A673 (cell line): Measurements from ENCODE around the gene PF4V1. TPM values are rescaled to one million over a fixed set of nuclear protein-coding genes. Genes with fewer than 3 reads are reported as not detected.

Experiments used
- Bru-seq: library from RNA; stranded (reverse); fragments of 400-500 nt; gene quantifications from one replicate; lab custom pipeline; 2021; lab: Mats Ljungman, UMichigan
- BruChase-seq, 2 experiments: library from RNA; stranded (reverse); fragments of 400-500 nt; gene quantifications; one replicate each; lab custom pipeline; 2021; lab: Mats Ljungman, UMichigan
- BruUV-seq: library from RNA; stranded (reverse); fragments of 400-500 nt; replicated peaks from 2 replicates; lab custom pipeline; 2021; lab: Mats Ljungman, UMichigan
- CTCF ChIA-PET: fragments of 300-600 bp; sonication (Branson Sonifier 250); formaldehyde crosslinking; loops from one replicate; lab custom pipeline; 2022; ENCODE audit warnings: antibody characterized with exemption; lab: Charles Lee
- POLR2A ChIA-PET: fragments of 300-600 bp; sonication (Branson Sonifier 250); formaldehyde crosslinking; loops from one replicate; lab custom pipeline; 2022; ENCODE audit warnings: antibody characterized with exemption; ENCODE audit not compliant: low non-redundant PET; lab: Charles Lee
- DNase-seq: peaks from one replicate; pipeline ENCODE4 v3.0.0-alpha.2; 2015; ENCODE audit warnings: low spot score
- H3K27ac ChIP-seq: fragments of 200-600 bp; sonication (generic); 2 replicates; pipeline ENCODE4 v1.5.1; 2016; ENCODE audit warnings: mixed run types, low read depth, mild to moderate bottlenecking, mixed read lengths, antibody characterized with exemption, low read length; ENCODE audit not compliant: poor library complexity, severe bottlenecking
- H3K27me3 ChIP-seq: fragments of 200-600 bp; sonication (generic); replicated peaks from 2 replicates; pipeline ENCODE4 v1.6.1; 2017; ENCODE audit warnings: mixed run types, low read depth, mild to moderate bottlenecking, mixed read lengths, antibody characterized with exemption, low read length; ENCODE audit not compliant: insufficient read depth, poor library complexity
- H3K36me3 ChIP-seq: fragments of 200-600 bp; sonication (generic); 2 replicates; pipeline ENCODE4 v1.6.1; 2016; ENCODE audit warnings: mixed run types, mild to moderate bottlenecking, mixed read lengths, antibody characterized with exemption, low read length; ENCODE audit not compliant: insufficient read depth, poor library complexity, severe bottlenecking
- H3K4me1 ChIP-seq: fragments of 200-600 bp; sonication (generic); 2 replicates; pipeline ENCODE4 v1.6.1; 2017; ENCODE audit warnings: mixed run types, mild to moderate bottlenecking, mixed read lengths, antibody characterized with exemption, low read length; ENCODE audit not compliant: insufficient read depth, poor library complexity, severe bottlenecking
- H3K4me3 ChIP-seq: fragments of 200-600 bp; sonication (generic); 2 replicates; pipeline ENCODE4 v1.5.1; 2016; ENCODE audit warnings: low read depth, mixed run types, mild to moderate bottlenecking, mixed read lengths, low read length; ENCODE audit not compliant: poor library complexity, severe bottlenecking
- H3K9me3 ChIP-seq: fragments of 200-600 bp; sonication (generic); 2 replicates; pipeline ENCODE4 v1.6.1; 2016; ENCODE audit warnings: mixed run types, low read depth, mild to moderate bottlenecking, mixed read lengths, antibody characterized with exemption, low read length; ENCODE audit not compliant: poor library complexity, severe bottlenecking
- CTCF ChIP-seq: fragments of 300-800, 200-600 bp; sonication (generic); conservative IDR thresholded peaks from 2 replicates; pipeline ENCODE4 v1.5.1; 2017; ENCODE audit warnings: low read depth, mild to moderate bottlenecking, antibody characterized with exemption, low read length, moderate library complexity, mixed read lengths
- EZH2 ChIP-seq: fragments of 200-600 bp; sonication (generic); IDR thresholded peaks from 2 replicates; pipeline ENCODE4 v1.6.1; 2017; ENCODE audit warnings: borderline replicate concordance, low read depth, mild to moderate bottlenecking, mixed read lengths, antibody characterized with exemption, low read length; ENCODE audit not compliant: poor library complexity, severe bottlenecking
- intact Hi-C: fragments of 100-400 bp; cut with micrococcal nuclease; formaldehyde crosslinking; loops from one replicate; pipeline ENCODE4 v1.10.0; 2022; ENCODE audit not compliant: unreplicated experiment
- long read RNA-seq: library from polyadenylated mRNA; stranded (forward); transcript quantifications from one replicate; pipeline ENCODE4 v2.0.0, GENCODE V29; 2022
- total RNA-seq: library from RNA; stranded (reverse); gene quantifications from 2 replicates; pipeline ENCODE4 v1.2.3, GENCODE V29; 2021

The PF4V1 gene
- total RNA-seq (not detected in 2 replicates), Bru-seq, nascent RNA (not detected), BruChase-seq, experiment 1, labeled RNA remaining after a 2-hour chase (not detected), BruChase-seq, experiment 2, labeled RNA remaining after a 6-hour chase (not detected)
- long read RNA-seq: 0 reads

GRCh38 chr4:73853246-73853704 lies at the start of gene PF4V1:
TSS of gene PF4V1 (plus strand) at chr4:73853296. CDS start at chr4:73853363, 67 bp downstream.
- CTCF ChIA-PET: no interaction called here
- Histone ChIP-seq H3K4me3 (no peak within 1 kb of the TSS), H3K27me3 (no peaks in the 10 kb centered on the region), H3K4me1 (no peaks in the 10 kb centered on the region), H3K9me3 (no peaks in the 10 kb centered on the region), H3K36me3 (no peaks in the 10 kb centered on the region), H3K27ac (no peak within 1 kb of the TSS)
- POLR2A ChIA-PET: no interaction called here
- 0 out of 2 replicates have a peak, but pooled peaks have one; percentile 19 for TF ChIP-seq CTCF
- TF ChIP-seq EZH2: no peak
- intact Hi-C loops: no loop called here
- BruUV-seq: no TSS peak
- DNase-seq: no peak

- ChIA-PET CTCF (no interaction called here), POLR2A (no interaction called here)
- no TSS peak for BruUV-seq
- H3K4me3 ChIP-seq: no peak overlapping the region
- H3K36me3 ChIP-seq: no peaks in the 10 kb centered on the region
- no peaks in the 10 kb centered on the region for H3K9me3 ChIP-seq
- intact Hi-C loops: no loop called here
- no peaks in the 10 kb centered on the region for H3K27me3 ChIP-seq
- no peak overlapping the region for H3K27ac ChIP-seq
- H3K4me1 ChIP-seq: no peaks in the 10 kb centered on the region
- no peak for DNase-seq
- TF ChIP-seq CTCF (no peak), EZH2 (no peak)
These were observed 42.9 kb upstream of the PF4V1 start for GRCh38 chr4:73810191-73810590.

- no peak for TF ChIP-seq EZH2
- TF ChIP-seq CTCF: no peak
- Histone ChIP-seq H3K4me3 (no peak overlapping the region), H3K27ac (no peak overlapping the region), H3K9me3 (no peaks in the 10 kb centered on the region), H3K36me3 (no peaks in the 10 kb centered on the region), H3K27me3 (no peaks in the 10 kb centered on the region), H3K4me1 (no peaks in the 10 kb centered on the region)
- no TSS peak for BruUV-seq
- POLR2A ChIA-PET: no interaction called here
- no peak for DNase-seq
- CTCF ChIA-PET: no interaction called here
- intact Hi-C loops: no loop called here
These were observed 41.3 kb upstream of the PF4V1 start for GRCh38 chr4:73811841-73812240.
